Hematopoietic multipotent progenitor cell treated with erythropoietin and hydrocortisone succinate and interleukin-3 and kit ligand, for 17 days (in vitro differentiated cells): ENCODE results near the gene SLC66A3.
"Not testable (repeated sequence)": the region's sequence is repeated elsewhere in the genome, so short reads cannot be mapped to it uniquely, and the experiment has no call there.

ENCODE experiments used
- DNase-seq: peaks from one replicate; pipeline ENCODE4 v3.0.0-alpha.2; 2015; ENCODE audit warnings: low spot score

SLC66A3 gene

GRCh38 chr2:11163439-11164317, 8.4 kb downstream of the SLC66A3 start:
- DNase-seq: no peak

GRCh38 chr2:11165046-11165445, 9.8 kb downstream of the SLC66A3 start:
- DNase-seq: not testable (repeated sequence)

- DNase-seq: no peak
Measured at GRCh38 chr2:11166476-11166875, 11.2 kb downstream of the SLC66A3 start.

GRCh38 chr2:11168488-11168887, 13.2 kb downstream of the SLC66A3 start:
- no peak for DNase-seq

- no peak for DNase-seq
Measured at GRCh38 chr2:11169333-11169732, 14.1 kb downstream of the SLC66A3 start.

- no peak for DNase-seq
Measured at GRCh38 chr2:11174222-11174621, 19.0 kb downstream of the SLC66A3 start.

- no peak for DNase-seq
Measured at GRCh38 chr2:11175293-11175795, 20.1 kb downstream of the SLC66A3 start.

- no peak for DNase-seq
Measured at GRCh38 chr2:11177871-11178690, 22.8 kb downstream of the SLC66A3 start.

GRCh38 chr2:11179196-11179595, 23.9 kb downstream of the SLC66A3 start:
- DNase-seq: no peak

GRCh38 chr2:11179899-11180298, 24.6 kb downstream of the SLC66A3 start:
- no peak for DNase-seq

GRCh38 chr2:11180653-11181052, 25.4 kb downstream of the SLC66A3 start:
- DNase-seq: no peak

GRCh38 chr2:11182951-11183350, 27.7 kb downstream of the SLC66A3 start:
- no peak for DNase-seq

GRCh38 chr2:11186145-11186544, 30.9 kb downstream of the SLC66A3 start:
- DNase-seq: no peak

GRCh38 chr2:11187083-11187619, 31.9 kb downstream of the SLC66A3 start:
- no peak for DNase-seq

- no peak for DNase-seq
Measured at GRCh38 chr2:11187731-11188130, 32.5 kb downstream of the SLC66A3 start.

- no peak for DNase-seq
Measured at GRCh38 chr2:11196246-11196645, 41.0 kb downstream of the SLC66A3 start.

- no peak for DNase-seq
Measured at GRCh38 chr2:11200651-11201050, 45.4 kb downstream of the SLC66A3 start.

- DNase-seq: no peak
Measured at GRCh38 chr2:11201969-11202368, 46.7 kb downstream of the SLC66A3 start.

GRCh38 chr2:11203480-11203879, 48.2 kb downstream of the SLC66A3 start:
- DNase-seq: no peak

- DNase-seq: no peak
Measured at GRCh38 chr2:11208083-11208482, 52.8 kb downstream of the SLC66A3 start.

- DNase-seq: no peak
Measured at GRCh38 chr2:11212645-11213044, 57.4 kb downstream of the SLC66A3 start.

GRCh38 chr2:11213090-11213638, 57.9 kb downstream of the SLC66A3 start:
- DNase-seq: no peak
